OCI-LY7 (cell line): Measurements from ENCODE around the gene KCNC2. TPM values are rescaled to one million over a fixed set of nuclear protein-coding genes. Genes with fewer than 3 reads are reported as not detected.

Source experiments
- BruUV-seq: library from RNA; stranded (reverse); fragments of 400-500 nt; replicated peaks from 2 replicates; lab custom pipeline; 2021; lab: Mats Ljungman, UMichigan
- CTCF ChIA-PET: fragments of 300-600 bp; sonication (Branson Sonifier 250); formaldehyde crosslinking; loops from one replicate; lab custom pipeline; 2022; ENCODE audit warnings: antibody characterized with exemption; ENCODE audit not compliant: unreplicated experiment; lab: Charles Lee
- POLR2A ChIA-PET: fragments of 300-600 bp; sonication (Branson Sonifier 250); formaldehyde crosslinking; loops from one replicate; lab custom pipeline; 2022; ENCODE audit warnings: antibody characterized with exemption; lab: Charles Lee
- DNase-seq: peaks from one replicate; pipeline ENCODE4 v3.0.0-alpha.2; 2015; ENCODE audit warnings: low spot score
- H2AFZ ChIP-seq: fragments of 200-600 bp; sonication (generic), shearing (Covaris generic); 2 replicates; pipeline ENCODE4 v1.6.1; 2014; ENCODE audit warnings: mild to moderate bottlenecking, antibody characterized with exemption, low read length, moderate library complexity
- H3K27ac ChIP-seq: fragments of 200-600 bp; sonication (generic); 2 replicates; pipeline ENCODE4 v1.5.1; 2014; ENCODE audit warnings: mixed run types, low read depth, mild to moderate bottlenecking, moderate library complexity, low read length, inconsistent platforms; ENCODE audit not compliant: poor library complexity, severe bottlenecking
- H3K36me3 ChIP-seq: fragments of 200-600 bp; sonication (generic); 2 replicates; pipeline ENCODE4 v1.6.1; 2014; ENCODE audit warnings: mild to moderate bottlenecking, antibody characterized with exemption, low read length, moderate library complexity, mixed read lengths; ENCODE audit not compliant: insufficient read depth
- H3K4me1 ChIP-seq: fragments of 200-600 bp; sonication (generic); 2 replicates; pipeline ENCODE4 v1.5.1; 2014; ENCODE audit warnings: mild to moderate bottlenecking, low read length; ENCODE audit not compliant: insufficient read depth, poor library complexity, severe bottlenecking
- H3K4me2 ChIP-seq: fragments of 200-600 bp; sonication (generic); 2 replicates; pipeline ENCODE4 v1.6.1; 2014; ENCODE audit warnings: mild to moderate bottlenecking, low read length
- H3K4me3 ChIP-seq: fragments of 200-600 bp; sonication (generic); 2 replicates; pipeline ENCODE4 v1.5.1; 2014; ENCODE audit warnings: mild to moderate bottlenecking, low read depth, low read length; ENCODE audit not compliant: poor library complexity, severe bottlenecking
- H3K79me2 ChIP-seq: fragments of 200-600 bp; sonication (generic); 2 replicates; pipeline ENCODE4 v1.6.1; 2016; ENCODE audit warnings: low read depth, mild to moderate bottlenecking, low read length, moderate library complexity, mixed read lengths; ENCODE audit not compliant: insufficient read depth
- H3K9me2 ChIP-seq: fragments of 200-600 bp; sonication (generic); 2 replicates; pipeline ENCODE4 v1.6.1; 2016; ENCODE audit warnings: mild to moderate bottlenecking, low read length, mixed read lengths; ENCODE audit not compliant: insufficient read depth
- H3K9me3 ChIP-seq: fragments of 200-600 bp; sonication (generic); 2 replicates; pipeline ENCODE4 v1.6.1; 2014; ENCODE audit warnings: mild to moderate bottlenecking, mixed run types, low read length, mixed read lengths
- H4K20me1 ChIP-seq: fragments of 200-600 bp; sonication (generic); 2 replicates; pipeline ENCODE4 v1.6.1; 2014; ENCODE audit warnings: mild to moderate bottlenecking, antibody characterized with exemption, low read length, moderate library complexity, mixed read lengths; ENCODE audit not compliant: insufficient read depth
- EZH2phosphoT487 ChIP-seq: fragments of 200-600 bp; sonication (generic); IDR thresholded peaks from 2 replicates; pipeline ENCODE4 v1.6.1; 2018; ENCODE audit warnings: low read depth, borderline replicate concordance, mild to moderate bottlenecking, mixed run types, antibody characterized with exemption, low read length, moderate library complexity, mixed read lengths
- intact Hi-C: fragments of 100-400 bp; cut with micrococcal nuclease; formaldehyde crosslinking; loops from one replicate; pipeline ENCODE4 v1.10.0; 2022; ENCODE audit not compliant: unreplicated experiment
- total RNA-seq, 2 experiments: library from RNA; depleted of rRNA in 1 of 2; stranded (reverse); fragments of >200 nt in 1 of 2; shearing (Covaris generic) in 1 of 2; gene quantifications; 2 replicates each; pipeline ENCODE4 v1.2.3, GENCODE V29; 2014 to 2022
- TF ChIP-seq, protein P1 (sequence below): fragments of 200-600 bp; sonication (generic); conservative IDR thresholded peaks from 2 replicates; pipeline ENCODE4 v1.5.1; 2014; ENCODE audit warnings: mild to moderate bottlenecking, antibody characterized with exemption, low read length, moderate library complexity, mixed read lengths

KCNC2 gene
- total RNA-seq, 2 experiments from 2014 or later, result not detected

DNA sequence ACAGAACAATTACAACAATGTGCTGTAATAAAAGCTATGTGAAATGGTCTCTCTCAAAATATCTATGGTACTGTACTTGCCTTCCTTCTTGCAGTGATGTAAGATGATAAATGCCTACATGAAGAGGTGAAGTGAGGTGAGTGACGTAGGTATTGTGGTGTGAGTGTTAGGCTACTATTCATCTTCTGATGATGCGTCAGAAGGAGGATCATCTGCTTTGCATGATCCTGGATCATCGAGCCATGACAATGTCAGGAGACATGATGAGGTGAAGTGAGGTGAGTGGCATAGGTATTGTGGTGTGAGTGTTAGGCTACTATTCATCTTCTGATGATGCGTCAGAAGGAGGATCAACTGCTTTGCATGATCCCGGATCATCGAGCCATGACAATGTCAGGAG lies 105.8 kb downstream of the KCNC2 start:
- no peaks in the 10 kb centered on the region for H3K9me3 ChIP-seq
- TF ChIP-seq, protein P1, sequence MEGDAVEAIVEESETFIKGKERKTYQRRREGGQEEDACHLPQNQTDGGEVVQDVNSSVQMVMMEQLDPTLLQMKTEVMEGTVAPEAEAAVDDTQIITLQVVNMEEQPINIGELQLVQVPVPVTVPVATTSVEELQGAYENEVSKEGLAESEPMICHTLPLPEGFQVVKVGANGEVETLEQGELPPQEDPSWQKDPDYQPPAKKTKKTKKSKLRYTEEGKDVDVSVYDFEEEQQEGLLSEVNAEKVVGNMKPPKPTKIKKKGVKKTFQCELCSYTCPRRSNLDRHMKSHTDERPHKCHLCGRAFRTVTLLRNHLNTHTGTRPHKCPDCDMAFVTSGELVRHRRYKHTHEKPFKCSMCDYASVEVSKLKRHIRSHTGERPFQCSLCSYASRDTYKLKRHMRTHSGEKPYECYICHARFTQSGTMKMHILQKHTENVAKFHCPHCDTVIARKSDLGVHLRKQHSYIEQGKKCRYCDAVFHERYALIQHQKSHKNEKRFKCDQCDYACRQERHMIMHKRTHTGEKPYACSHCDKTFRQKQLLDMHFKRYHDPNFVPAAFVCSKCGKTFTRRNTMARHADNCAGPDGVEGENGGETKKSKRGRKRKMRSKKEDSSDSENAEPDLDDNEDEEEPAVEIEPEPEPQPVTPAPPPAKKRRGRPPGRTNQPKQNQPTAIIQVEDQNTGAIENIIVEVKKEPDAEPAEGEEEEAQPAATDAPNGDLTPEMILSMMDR, result no peak
- TF ChIP-seq EZH2phosphoT487, result no peak
- CTCF ChIA-PET, result no interaction called here

DNA sequence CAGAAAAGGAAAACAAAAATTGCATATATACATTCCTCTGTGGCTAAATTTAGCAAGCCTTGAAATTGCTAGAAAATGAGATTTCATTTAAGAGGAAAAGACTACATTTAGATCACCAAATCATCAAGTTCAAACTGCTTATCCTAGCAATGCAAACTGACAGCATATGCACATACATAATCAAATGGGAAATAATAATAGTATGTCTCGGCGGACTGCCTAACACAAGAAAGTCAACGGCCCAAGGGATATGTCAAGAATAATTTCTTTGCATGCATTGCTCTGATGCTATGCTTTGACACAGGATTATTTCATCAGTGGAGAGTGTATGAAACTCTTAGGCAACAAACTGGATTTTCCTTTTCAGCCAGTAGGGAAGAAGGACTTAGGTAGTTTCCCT lies 107.9 kb downstream of the KCNC2 start:
- Histone ChIP-seq H3K4me1 (no peaks in the 10 kb centered on the region), H3K27ac (no peak overlapping the region), H3K9me2 (no peaks in the 10 kb centered on the region), H2AFZ (no peak overlapping the region), H4K20me1 (no peaks in the 10 kb centered on the region), H3K4me3 (no peak overlapping the region), H3K9me3 (no peaks in the 10 kb centered on the region), H3K36me3 (no peaks in the 10 kb centered on the region), H3K79me2 (no peaks in the 10 kb centered on the region), H3K4me2 (no peak overlapping the region)
- TF ChIP-seq, protein P1, result no peak
- TF ChIP-seq EZH2phosphoT487, result no peak
- BruUV-seq, result no TSS peak
- ChIA-PET CTCF (no interaction called here), POLR2A (no interaction called here)
- intact Hi-C loops, result no loop called here
- DNase-seq, result no peak

More for the DNA sequence above, 105.8 kb downstream of the KCNC2 start:
- no peak overlapping the region for H2AFZ ChIP-seq
- POLR2A ChIA-PET, result no interaction called here
- BruUV-seq, result no TSS peak
- no peak overlapping the region for H3K4me3 ChIP-seq
- no peaks in the 10 kb centered on the region for H3K4me1 ChIP-seq
- no peaks in the 10 kb centered on the region for H3K36me3 ChIP-seq
- H3K79me2 ChIP-seq, result no peaks in the 10 kb centered on the region
- no peaks in the 10 kb centered on the region for H3K9me2 ChIP-seq
- no peak for DNase-seq
- no peak overlapping the region for H3K27ac ChIP-seq
- intact Hi-C loops, result no loop called here
- H3K4me2 ChIP-seq, result no peak overlapping the region
- no peaks in the 10 kb centered on the region for H4K20me1 ChIP-seq

DNA sequence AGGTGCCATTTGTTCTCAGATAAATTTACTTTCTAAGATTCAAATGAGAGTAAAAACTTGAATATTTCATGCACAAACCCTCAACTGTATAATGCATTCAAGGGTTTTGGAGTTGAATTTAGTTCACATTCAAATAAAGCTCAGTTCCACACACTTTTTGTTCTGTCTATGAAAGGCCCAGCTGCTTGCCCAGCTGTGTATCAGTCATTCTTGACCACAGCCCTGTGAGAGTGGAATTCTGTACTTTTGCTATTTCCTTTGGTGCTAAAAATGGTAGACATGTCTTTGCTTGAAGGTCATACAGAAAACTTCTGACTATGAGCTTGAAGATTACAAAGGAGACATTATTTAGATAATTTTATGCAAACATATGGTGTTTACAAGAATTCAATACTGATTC lies 110.4 kb downstream of the KCNC2 start:
- H3K9me2 ChIP-seq, result no peaks in the 10 kb centered on the region
- no TSS peak for BruUV-seq
- H4K20me1 ChIP-seq, result no peaks in the 10 kb centered on the region
- no peak for DNase-seq
- H2AFZ ChIP-seq, result no peak overlapping the region
- no peak overlapping the region for H3K4me3 ChIP-seq
- H3K36me3 ChIP-seq, result no peaks in the 10 kb centered on the region
- ChIA-PET POLR2A (interaction anchor here (0.5 to 1.0 kb wide), 4 partner anchors 11 to 245 kb away, joined by 3 to 4 read pairs (median 3); no protein-coding TSS in a partner anchor), CTCF (no interaction called here)
- no peak overlapping the region for H3K4me2 ChIP-seq
- intact Hi-C loops, result no loop called here
- H3K4me1 ChIP-seq, result no peaks in the 10 kb centered on the region
- H3K79me2 ChIP-seq, result no peaks in the 10 kb centered on the region
- H3K27ac ChIP-seq, result no peak overlapping the region
- H3K9me3 ChIP-seq, result no peaks in the 10 kb centered on the region
- TF ChIP-seq, protein P1, result no peak
- no peak for TF ChIP-seq EZH2phosphoT487
